Measurements from ENCODE around the gene PPP6R2. TPM values are rescaled to one million over a fixed set of nuclear protein-coding genes. Genes with fewer than 3 reads are reported as not detected.

PPP6R2 gene
- total RNA-seq, 1 experiment from 2014 or later = 42.6 TPM

DNA sequence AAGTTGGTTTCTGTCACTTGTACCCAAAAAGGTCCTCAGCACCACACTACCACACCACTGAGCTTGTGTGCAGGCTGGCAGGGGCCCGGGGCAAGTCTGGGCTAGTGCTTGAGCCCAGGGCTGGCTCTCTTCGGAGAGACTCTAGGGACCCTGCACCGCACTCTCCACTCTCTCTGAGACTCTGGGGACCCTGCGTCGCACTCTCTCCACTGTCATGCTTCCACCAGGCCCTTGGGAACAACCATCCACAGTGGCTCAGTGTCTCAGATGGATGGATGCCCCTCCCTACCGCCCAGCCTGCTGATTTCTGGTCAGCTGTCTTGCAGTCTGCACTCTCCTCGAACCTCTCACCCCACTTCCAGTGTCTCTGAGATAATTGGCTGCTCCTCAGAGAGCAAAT lies 133.7 kb downstream of the PPP6R2 start:
- TF ChIP-seq, protein P1, sequence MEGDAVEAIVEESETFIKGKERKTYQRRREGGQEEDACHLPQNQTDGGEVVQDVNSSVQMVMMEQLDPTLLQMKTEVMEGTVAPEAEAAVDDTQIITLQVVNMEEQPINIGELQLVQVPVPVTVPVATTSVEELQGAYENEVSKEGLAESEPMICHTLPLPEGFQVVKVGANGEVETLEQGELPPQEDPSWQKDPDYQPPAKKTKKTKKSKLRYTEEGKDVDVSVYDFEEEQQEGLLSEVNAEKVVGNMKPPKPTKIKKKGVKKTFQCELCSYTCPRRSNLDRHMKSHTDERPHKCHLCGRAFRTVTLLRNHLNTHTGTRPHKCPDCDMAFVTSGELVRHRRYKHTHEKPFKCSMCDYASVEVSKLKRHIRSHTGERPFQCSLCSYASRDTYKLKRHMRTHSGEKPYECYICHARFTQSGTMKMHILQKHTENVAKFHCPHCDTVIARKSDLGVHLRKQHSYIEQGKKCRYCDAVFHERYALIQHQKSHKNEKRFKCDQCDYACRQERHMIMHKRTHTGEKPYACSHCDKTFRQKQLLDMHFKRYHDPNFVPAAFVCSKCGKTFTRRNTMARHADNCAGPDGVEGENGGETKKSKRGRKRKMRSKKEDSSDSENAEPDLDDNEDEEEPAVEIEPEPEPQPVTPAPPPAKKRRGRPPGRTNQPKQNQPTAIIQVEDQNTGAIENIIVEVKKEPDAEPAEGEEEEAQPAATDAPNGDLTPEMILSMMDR (conservative IDR thresholded peaks at IDR 0.05) = no peak
- peaks cover 0 to 7% (median 0%) of the 10 kb centered on the region in 3 experiments; a peak in 4 of 7 replicates for H3K36me3 Mint-ChIP-seq (ENCODE audit: insufficient read depth in 1 of 3, low read depth in 3 of 3)
- no peak overlapping the region for H3K23ac ChIP-seq (ENCODE audit: insufficient read length, low read depth, low read length)
- H3K4me1 Mint-ChIP-seq = peaks cover 26 to 30% of the 10 kb centered on the region in 2 experiments
- H2BK5ac ChIP-seq (ENCODE audit: insufficient read length, low read length) = no peak overlapping the region
- peaks cover 11% of the 10 kb centered on the region for H3K79me1 ChIP-seq (ENCODE audit: insufficient read depth, low read depth, low read length, poor library complexity, severe bottlenecking)
- no peaks in the 10 kb centered on the region; the same call in 1 of the 2 replicates for H3K4me1 ChIP-seq (ENCODE audit: insufficient read depth, low read length)
- H4K5ac ChIP-seq (ENCODE audit: insufficient read length, low read depth, low read length) = no peak overlapping the region
- no peak overlapping the region for H3K4ac ChIP-seq (ENCODE audit: low read depth, low read length)
- H4K91ac ChIP-seq (ENCODE audit: insufficient read length, low read depth, low read length) = no peak overlapping the region
- no peak overlapping the region for H3K9ac ChIP-seq (ENCODE audit: extremely low read depth, insufficient read length, low read length)
- no peak overlapping the region for H2AK5ac ChIP-seq (ENCODE audit: insufficient read length, low read length)
- H3K23me2 ChIP-seq (ENCODE audit: insufficient read length, low read depth, low read length, poor library complexity, severe bottlenecking) = peaks cover 18% of the 10 kb centered on the region
- H2AFZ ChIP-seq (ENCODE audit: low read length) = no peak overlapping the region
- H3K79me2 ChIP-seq (ENCODE audit: insufficient read depth, low read length) = peaks cover 16% of the 10 kb centered on the region; the same call in 1 of the 2 replicates
- H3K9me3 ChIP-seq (ENCODE audit: control insufficient read depth, low read depth, low read length) = no peaks in the 10 kb centered on the region
- H2BK12ac ChIP-seq (ENCODE audit: insufficient read length, low read depth, low read length) = peak overlapping the region; percentile 29
- H2BK15ac ChIP-seq (ENCODE audit: low read depth, low read length) = no peak overlapping the region
- H4K8ac ChIP-seq (replicated peaks; ENCODE audit: insufficient read length, low read depth, low read length) = no peak overlapping the region
- no peak overlapping the region for H2BK120ac ChIP-seq (ENCODE audit: low read depth, low read length, poor library complexity, severe bottlenecking)
- H3K9me3 Mint-ChIP-seq = no peaks in the 10 kb centered on the region
- H3K27ac ChIP-seq (ENCODE audit: insufficient read length, low read depth, low read length) = no peak overlapping the region
- no peak overlapping the region for H3K56ac ChIP-seq (ENCODE audit: insufficient read length, low read depth, low read length)
- no peak overlapping the region for H3T11ph ChIP-seq (ENCODE audit: low read length)
- peaks cover 4% of the 10 kb centered on the region for H4K20me1 ChIP-seq (ENCODE audit: control insufficient read depth, insufficient read depth, insufficient read length)
- DNase-seq = no peak
- no CpG with 5 or more reads among the region's 7 CpGs for WGBS (ENCODE audit: extremely low coverage, insufficient read length, low lambda C conversion rate)
- H3K27ac Mint-ChIP-seq = peak overlapping the region in 2 of 3 experiments; percentile 15 to 53; a peak in 2 of 7 replicates
- H3K27me3 ChIP-seq (ENCODE audit: insufficient read depth, low read length) = peaks cover 9% of the 10 kb centered on the region; the same call in 1 of the 2 replicates
- no peak overlapping the region for H2BK20ac ChIP-seq (ENCODE audit: low read depth, low read length, poor library complexity, severe bottlenecking)
- H3K27me3 Mint-ChIP-seq (ENCODE audit: low read depth) = peaks cover 36% of the 10 kb centered on the region
- no peak overlapping the region for H3K4me3 Mint-ChIP-seq
- peak overlapping the region; percentile 23 for H3K18ac ChIP-seq (ENCODE audit: insufficient read length, low read depth, low read length)
- no peak overlapping the region; the same call in 1 of the 2 replicates for H3K14ac ChIP-seq (ENCODE audit: insufficient read depth, low read length)
- H3K4me2 ChIP-seq (ENCODE audit: insufficient read depth, insufficient read length, low read length) = no peak overlapping the region

All from H9 (cell line).